Activated CD4-positive, alpha-beta T cell treated with anti-CD3 and anti-CD28 coated beads for 4 hours (primary cell): Measurements from ENCODE around the gene CACNA1B.
"Not testable (repeated sequence)": the region's sequence is repeated elsewhere in the genome, so short reads cannot be mapped to it uniquely, and the experiment has no call there.

Source experiments
- DNase-seq, 2 donors: peaks; one replicate each; pipeline ENCODE4 v3.0.0-alpha.2; 2020

Gene CACNA1B

DNA sequence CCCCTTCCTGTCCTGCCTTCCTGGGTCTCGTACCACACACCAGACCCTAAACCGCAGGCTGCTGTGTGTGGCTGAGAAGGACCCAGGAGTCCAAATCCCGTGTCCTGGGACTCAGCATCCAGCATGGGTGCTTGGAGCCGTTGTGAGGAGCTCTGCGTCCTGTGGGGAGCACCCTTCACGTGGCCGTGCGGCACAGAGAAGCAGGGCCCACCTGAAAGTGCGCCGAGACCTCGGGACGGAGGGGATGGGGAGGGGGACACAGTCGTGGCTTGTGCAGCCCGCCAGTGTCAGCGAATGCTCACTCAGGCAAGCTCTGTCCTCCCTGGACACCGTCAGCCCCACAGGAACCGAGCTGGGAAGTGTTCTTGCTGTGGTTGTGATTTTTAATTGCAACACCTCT lies 244.6 kb downstream of the CACNA1B start:
- DNase-seq: no peak

DNA sequence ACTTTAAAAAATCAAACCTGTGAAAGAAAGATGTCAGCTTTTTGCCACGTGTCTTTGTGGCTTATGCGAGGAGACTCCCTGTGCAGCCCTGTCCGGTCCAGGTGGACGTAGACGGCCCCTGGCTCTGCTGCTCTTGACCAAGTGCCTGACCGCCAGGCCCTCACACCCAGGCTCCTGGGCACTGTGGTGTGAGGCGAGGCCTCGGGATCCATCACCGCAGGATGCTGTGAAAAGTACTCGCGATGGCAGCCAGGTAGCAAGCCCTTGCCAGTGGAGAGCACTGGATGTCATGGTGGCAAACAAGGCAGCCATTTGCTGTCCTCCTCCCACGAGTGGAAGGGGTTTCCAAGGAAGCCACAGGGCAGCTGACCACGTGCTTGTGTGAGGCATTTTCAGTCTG lies 245.1 kb downstream of the CACNA1B start:
- no peak for DNase-seq

- no peak for DNase-seq
Measured at GRCh38 chr9:138123086-138123485, 245.5 kb downstream of the CACNA1B start.

- not testable (repeated sequence) for DNase-seq
Measured at GRCh38 chr9:138126090-138126857, 248.7 kb downstream of the CACNA1B start.

- DNase-seq: not testable (repeated sequence)
Measured at GRCh38 chr9:138126858-138127584, 249.4 kb downstream of the CACNA1B start.

DNA sequence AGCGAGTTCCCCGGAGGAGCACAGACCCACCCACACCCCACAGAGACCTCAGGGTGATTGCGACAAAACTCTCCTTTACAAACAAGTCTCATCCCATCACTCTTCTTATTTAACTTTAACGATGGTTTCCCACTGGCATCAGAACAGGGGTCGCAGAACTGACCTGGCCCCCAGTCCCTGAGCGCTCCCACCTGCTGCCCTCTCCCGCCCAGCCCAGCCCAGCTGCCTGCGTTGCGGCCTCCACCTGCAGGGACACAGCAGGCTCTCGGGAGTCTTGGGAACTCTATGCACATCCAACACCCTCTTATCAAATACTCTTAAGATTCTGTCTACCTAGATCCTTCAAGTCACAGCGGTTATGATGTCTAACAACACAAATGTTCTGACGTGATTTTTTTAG lies 250.4 kb downstream of the CACNA1B start:
- not testable (repeated sequence) for DNase-seq

DNA sequence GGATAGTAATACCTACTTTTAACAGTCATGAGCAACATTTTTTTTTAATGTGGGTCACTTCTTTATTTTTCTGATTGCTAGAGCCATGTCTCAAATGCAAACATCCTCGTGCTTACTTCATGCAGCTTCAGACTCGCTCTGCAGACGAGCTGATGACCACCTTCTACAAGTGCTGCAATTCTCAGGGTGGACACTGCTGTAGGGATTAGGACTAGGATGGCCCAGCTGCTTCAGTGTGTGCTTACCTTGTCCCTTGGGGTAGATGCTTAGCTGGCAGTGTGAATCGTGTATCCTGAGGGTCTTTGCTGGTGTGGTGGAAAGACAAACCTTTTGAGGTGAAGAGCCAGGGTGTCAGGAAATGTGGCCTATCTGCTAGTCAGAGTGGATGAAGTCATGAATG lies 251.7 kb downstream of the CACNA1B start:
- not testable (repeated sequence) for DNase-seq

- DNase-seq: not testable (repeated sequence)
Measured at GRCh38 chr9:138132946-138133705, 255.5 kb downstream of the CACNA1B start.

DNA sequence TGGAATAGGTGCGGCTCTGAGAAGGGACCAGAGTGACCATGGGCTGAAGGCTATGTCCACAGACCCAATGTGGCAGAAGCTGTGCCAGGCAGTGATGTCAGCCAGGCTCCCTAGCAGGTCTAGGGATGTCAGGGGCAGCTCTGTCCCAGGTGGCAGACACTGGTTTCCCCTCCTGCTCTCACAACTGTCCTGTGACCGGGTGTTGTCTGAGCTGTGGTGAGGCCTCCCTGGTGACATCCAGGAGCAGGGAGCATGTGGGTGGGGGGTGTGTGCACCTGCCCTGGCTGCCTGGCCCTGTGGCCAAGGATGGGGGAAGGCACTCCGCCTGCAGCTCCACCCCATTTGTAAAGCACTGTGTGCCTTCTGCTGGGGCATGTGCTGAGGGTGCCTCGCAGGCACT lies 257.0 kb downstream of the CACNA1B start:
- DNase-seq: not testable (repeated sequence)

- not testable (repeated sequence) for DNase-seq
Measured at GRCh38 chr9:138139096-138139495, 261.5 kb downstream of the CACNA1B start.

DNA sequence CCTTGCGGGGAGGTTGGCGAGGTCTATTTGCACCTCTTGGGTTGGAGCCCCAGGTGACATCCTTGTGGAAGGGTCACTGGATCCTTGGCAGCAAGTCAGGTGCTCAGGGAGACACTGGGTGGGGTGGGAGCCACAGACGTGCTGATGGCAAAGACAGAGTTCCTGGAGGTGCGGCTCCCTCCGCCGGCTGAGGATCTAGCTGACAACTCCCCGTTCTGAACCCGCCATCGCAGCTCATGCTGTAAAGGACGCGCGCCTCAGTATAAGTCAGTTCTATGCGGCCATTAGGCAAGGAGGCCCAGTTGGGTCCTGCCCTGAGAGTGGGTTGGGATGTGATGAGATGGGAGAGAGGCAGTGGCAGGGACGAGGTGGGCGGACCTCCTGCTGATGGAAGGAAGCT lies 263.4 kb downstream of the CACNA1B start:
- not testable (repeated sequence) for DNase-seq

- DNase-seq: not testable (repeated sequence)
Measured at GRCh38 chr9:138142528-138143244, 265.1 kb downstream of the CACNA1B start.

- not testable (repeated sequence) for DNase-seq
Measured at GRCh38 chr9:138143491-138143890, 265.9 kb downstream of the CACNA1B start.

- peak in 1 of 2 donors; percentile 7 for DNase-seq
Measured at GRCh38 chr9:138147556-138147955, 270.0 kb downstream of the CACNA1B start.

- peak; percentile 24 to 36 for DNase-seq
Measured at GRCh38 chr9:138149672-138150656, 272.4 kb downstream of the CACNA1B start.

DNA sequence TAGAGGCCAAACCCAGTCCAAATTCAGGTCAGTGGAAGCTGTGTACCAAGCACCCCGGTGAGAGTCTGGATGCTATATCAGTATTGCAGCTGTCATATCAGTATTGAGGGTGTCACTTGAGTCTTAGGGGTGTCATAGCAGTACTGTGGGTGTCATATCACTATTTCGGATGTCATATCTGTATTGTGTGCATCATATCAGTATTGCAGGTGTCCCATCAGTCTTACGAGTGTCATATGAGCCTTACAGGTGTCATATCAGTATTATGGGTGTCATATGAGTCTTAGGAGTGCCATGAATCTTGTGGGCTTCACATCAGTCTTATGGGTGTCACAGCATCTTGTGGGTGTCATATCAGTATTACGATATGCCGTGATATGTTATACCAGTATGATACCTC lies 278.2 kb downstream of the CACNA1B start:
- not testable (repeated sequence) for DNase-seq

DNA sequence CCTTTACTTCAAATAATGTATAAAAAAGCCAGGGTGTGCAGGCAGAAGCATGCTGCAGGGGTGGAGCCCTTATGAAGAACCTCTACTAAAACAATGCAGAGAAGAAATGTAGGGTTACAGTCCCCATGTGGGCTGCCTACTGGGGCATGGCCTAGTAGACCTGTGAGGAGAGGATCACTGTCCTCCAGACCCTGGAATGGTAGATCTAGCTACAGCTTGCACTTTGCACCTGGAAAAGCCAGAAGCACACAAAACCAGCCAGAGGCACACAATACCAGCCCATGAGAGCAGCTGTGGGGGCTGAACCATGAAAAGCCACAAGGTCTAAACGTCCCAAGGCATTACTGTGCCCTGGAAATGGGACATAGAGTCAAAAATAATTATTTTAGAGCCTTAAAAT lies 289.2 kb downstream of the CACNA1B start:
- not testable (repeated sequence) for DNase-seq
